Chondrocyte (in vitro differentiated cells): ENCODE measurements around the gene CRIP1. TPM values are rescaled to one million over a fixed set of nuclear protein-coding genes. Genes with fewer than 3 reads are reported as not detected.

ENCODE experiments used
- DNase-seq: peaks from one replicate; pipeline ENCODE4 v3.0.0; 2021; ENCODE audit warnings: mixed read lengths, low spot score
- H3K27ac Mint-ChIP-seq: one replicate; pipeline ENCODE4 v1.8.0; 2021; ENCODE audit warnings: mild to moderate bottlenecking, moderate library complexity, mixed read lengths; ENCODE audit not compliant: unreplicated experiment
- H3K27me3 Mint-ChIP-seq: 2 replicates; pipeline ENCODE4 v1.8.0; 2021; ENCODE audit warnings: low read depth, mixed read lengths
- H3K36me3 Mint-ChIP-seq: 2 replicates; pipeline ENCODE4 v1.8.0; 2021; ENCODE audit warnings: low read depth, mixed read lengths
- H3K4me1 Mint-ChIP-seq: 2 replicates; pipeline ENCODE4 v1.8.0; 2021; ENCODE audit warnings: low read depth, mild to moderate bottlenecking, mixed read lengths
- H3K4me3 Mint-ChIP-seq: one replicate; pipeline ENCODE4 v1.8.0; 2021; ENCODE audit warnings: mild to moderate bottlenecking, moderate library complexity, mixed read lengths; ENCODE audit not compliant: unreplicated experiment
- H3K9me3 Mint-ChIP-seq: 2 replicates; pipeline ENCODE4 v1.8.0; 2021; ENCODE audit warnings: low read depth, mixed read lengths
- CTCF ChIP-seq: fragments of 200-600 bp; sonication (generic); IDR thresholded peaks from 2 replicates; pipeline ENCODE4 v1.5.0; 2021; ENCODE audit warnings: antibody characterized with exemption, mild to moderate bottlenecking, moderate library complexity
- total RNA-seq: library from RNA; stranded (reverse); gene quantifications from 3 replicates; pipeline ENCODE4 v1.2.1, GENCODE V29; 2021

Gene CRIP1
- total RNA-seq, 1 donor from 2014 or later: 181 TPM

- no peaks in the 10 kb centered on the region for H3K9me3 Mint-ChIP-seq
- DNase-seq: no peak
- H3K27me3 Mint-ChIP-seq: no peaks in the 10 kb centered on the region
- peaks cover 25% of the 10 kb centered on the region for H3K4me1 Mint-ChIP-seq
- no peak for TF ChIP-seq CTCF
- no peaks in the 10 kb centered on the region for H3K36me3 Mint-ChIP-seq
- no peak overlapping the region for H3K27ac Mint-ChIP-seq
- no peak overlapping the region for H3K4me3 Mint-ChIP-seq
These were observed 14.7 kb upstream of the CRIP1 start for GRCh38 chr14:105471823-105472485.

- Mint-ChIP-seq H3K4me1 (peaks cover 30% of the 10 kb centered on the region), H3K36me3 (no peaks in the 10 kb centered on the region), H3K4me3 (no peak overlapping the region), H3K9me3 (no peaks in the 10 kb centered on the region), H3K27me3 (no peaks in the 10 kb centered on the region), H3K27ac (peak overlapping the region; percentile 77)
- no peak for TF ChIP-seq CTCF
- DNase-seq: no peak
These were observed 14.1 kb upstream of the CRIP1 start for GRCh38 chr14:105472486-105472991.

DNA sequence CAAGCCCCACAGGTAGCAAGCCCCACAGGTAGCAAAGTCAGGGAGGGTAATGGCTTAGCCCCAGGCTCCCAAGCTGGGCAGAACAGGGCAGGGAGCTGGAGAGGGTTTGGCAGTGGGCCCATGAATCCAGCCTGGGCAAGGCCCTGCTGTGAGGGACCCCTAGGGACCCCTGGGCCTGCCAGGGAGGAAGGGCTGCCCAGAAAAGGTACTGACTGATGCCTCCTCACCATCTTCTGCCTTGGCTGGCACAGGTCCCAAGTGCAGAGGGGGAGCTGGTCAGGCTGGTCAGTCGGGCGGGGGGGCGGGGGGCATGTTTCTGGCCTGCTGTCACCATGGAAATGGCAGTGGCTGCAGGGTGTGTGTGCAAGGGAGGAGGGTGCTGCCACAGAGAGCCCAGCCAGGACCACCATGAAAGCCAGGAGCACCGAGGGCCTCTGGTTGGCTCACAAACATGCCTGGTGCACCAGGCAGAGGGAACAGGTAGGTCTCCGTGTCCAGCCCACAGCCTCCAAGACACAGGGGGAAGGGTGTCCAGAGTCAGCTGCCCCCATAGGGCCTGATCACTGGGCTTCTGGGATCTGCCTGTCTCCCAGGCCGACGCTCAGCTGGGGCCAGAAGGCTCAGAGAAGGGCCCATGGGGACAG lies 13.5 kb upstream of the CRIP1 start:
- Mint-ChIP-seq H3K4me3 (peak overlapping the region; percentile 31), H3K27me3 (no peaks in the 10 kb centered on the region), H3K36me3 (no peaks in the 10 kb centered on the region), H3K9me3 (no peaks in the 10 kb centered on the region), H3K4me1 (peaks cover 30% of the 10 kb centered on the region), H3K27ac (peak overlapping the region; percentile 77)
- no peak for TF ChIP-seq CTCF
- DNase-seq: no peak

DNA sequence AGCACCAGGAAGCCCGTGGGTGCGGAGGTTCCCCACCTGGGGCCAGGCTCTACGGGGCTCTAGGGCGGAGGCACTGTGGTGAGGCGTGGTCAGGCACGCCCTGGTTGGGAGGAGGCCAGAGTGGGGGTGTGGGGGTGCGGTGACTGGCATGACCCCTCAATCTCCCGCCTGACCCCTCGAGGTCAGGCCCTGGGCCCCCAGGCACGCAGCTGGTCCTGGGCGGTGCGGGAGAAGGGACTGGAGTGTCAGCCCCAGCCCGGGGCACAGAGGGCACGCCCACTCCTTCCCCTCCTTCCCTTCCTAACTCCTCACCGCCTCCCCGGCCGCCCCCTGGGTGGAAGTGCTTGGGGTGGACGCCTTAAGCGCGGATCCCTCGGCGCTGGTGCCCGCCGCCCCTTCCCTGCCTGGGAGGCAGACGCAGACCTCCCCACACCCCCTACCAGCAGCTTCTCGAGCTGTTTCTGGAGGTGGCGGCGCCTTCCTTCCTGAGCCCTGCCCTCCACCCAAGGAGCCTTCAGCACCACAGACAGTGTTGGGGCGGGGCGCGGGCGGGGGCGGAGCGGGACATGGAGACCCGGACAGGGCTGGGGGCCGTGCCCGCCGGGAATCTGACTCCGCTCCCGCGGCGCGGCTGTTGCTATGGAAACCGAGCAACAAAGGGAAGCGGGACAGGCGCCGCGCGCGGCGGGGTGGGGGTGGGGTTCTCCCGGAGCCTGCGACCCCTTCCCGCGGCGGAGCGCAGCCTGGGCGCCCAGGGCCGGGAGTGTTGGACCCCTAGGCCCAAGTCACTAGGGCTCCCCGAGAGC lies 12.8 kb upstream of the CRIP1 start:
- H3K27ac Mint-ChIP-seq: peak overlapping the region; percentile 80
- H3K27me3 Mint-ChIP-seq: no peaks in the 10 kb centered on the region
- TF ChIP-seq CTCF: no peak
- peaks cover 30% of the 10 kb centered on the region for H3K4me1 Mint-ChIP-seq
- DNase-seq: no peak
- peak overlapping the region; percentile 61 for H3K4me3 Mint-ChIP-seq
- no peaks in the 10 kb centered on the region for H3K36me3 Mint-ChIP-seq
- H3K9me3 Mint-ChIP-seq: no peaks in the 10 kb centered on the region
